CD4-positive, alpha-beta T cell (primary cell): Measurements from ENCODE around the gene AGAP1. TPM values are rescaled to one million over a fixed set of nuclear protein-coding genes. Genes with fewer than 3 reads are reported as not detected.

ENCODE experiments used
- ATAC-seq: fragments of 200-7000 bp; cut with Tn5 transposase; one replicate; pipeline ENCODE4 v1.10.0; 2022; ENCODE audit warnings: mild to moderate bottlenecking; ENCODE audit not compliant: poor library complexity
- CTCF ChIA-PET: fragments of 350-600 bp; sonication (Branson Sonifier 250); formaldehyde crosslinking; loops from one replicate; lab custom pipeline; 2021; ENCODE audit warnings: antibody characterized with exemption, inconsistent platforms; lab: Charles Lee
- POLR2A ChIA-PET: fragments of 350-600 bp; sonication (Branson Sonifier 250); formaldehyde crosslinking; loops from one replicate; lab custom pipeline; 2021; ENCODE audit warnings: antibody characterized with exemption, inconsistent platforms; lab: Charles Lee
- DNase-seq, 14 experiments: peaks; one replicate each; pipeline ENCODE4 v3.0.0-alpha.2; 2013 to 2020; ENCODE audit warnings: mixed read lengths in 2 of 14
- H3K27ac ChIP-seq, 2 donors: one replicate each; pipeline versions ENCODE4 v1.5.1 to v1.7.0; 2013; ENCODE audit warnings: low read length in 2 of 2, low read depth in 1 of 2, mild to moderate bottlenecking in 1 of 2
- H3K27me3 ChIP-seq, 2 experiments: 1 replicate in 1 of 2; 2 replicates in 1 of 2; pipeline versions ENCODE4 v1.6.1 to v1.7.0; 2013; ENCODE audit warnings: low read length in 2 of 2, control low read depth in 1 of 2, mild to moderate bottlenecking in 1 of 2, moderate library complexity in 1 of 2; ENCODE audit not compliant: insufficient read depth in 2 of 2, control insufficient read depth in 1 of 2
- H3K36me3 ChIP-seq: one replicate; pipeline ENCODE4 v1.6.1; 2013; ENCODE audit warnings: low read length, control low read depth; ENCODE audit not compliant: insufficient read depth
- H3K4me1 ChIP-seq: one replicate; pipeline ENCODE4 v1.6.1; 2013; ENCODE audit warnings: low read length, control low read depth; ENCODE audit not compliant: insufficient read depth
- H3K4me3 ChIP-seq: one replicate; pipeline ENCODE4 v1.5.1; 2013; ENCODE audit warnings: mild to moderate bottlenecking, low read length, moderate library complexity
- H3K9me3 ChIP-seq, 2 experiments: 1 replicate in 1 of 2; 2 replicates in 1 of 2; pipeline versions ENCODE4 v1.6.1 to v1.7.0; 2013; ENCODE audit warnings: low read length in 2 of 2, mild to moderate bottlenecking in 2 of 2, control low read depth in 1 of 2, moderate library complexity in 1 of 2; ENCODE audit not compliant: control insufficient read depth in 1 of 2, insufficient read depth in 1 of 2
- H3K27ac Mint-ChIP-seq: one replicate; pipeline ENCODE4 v1.8.0; 2020; ENCODE audit warnings: mixed read lengths
- H3K27me3 Mint-ChIP-seq: one replicate; pipeline ENCODE4 v1.8.0; 2021; ENCODE audit warnings: mixed read lengths
- H3K36me3 Mint-ChIP-seq: one replicate; pipeline ENCODE4 v1.8.0; 2021; ENCODE audit warnings: low read depth, mixed read lengths
- H3K4me1 Mint-ChIP-seq: one replicate; pipeline ENCODE4 v1.8.0; 2021; ENCODE audit warnings: low read depth, mixed read lengths
- H3K4me3 Mint-ChIP-seq: one replicate; pipeline ENCODE4 v1.8.0; 2020; ENCODE audit warnings: mild to moderate bottlenecking, mixed read lengths
- H3K9me3 Mint-ChIP-seq: one replicate; pipeline ENCODE4 v1.8.0; 2020; ENCODE audit warnings: mixed read lengths
- CTCF ChIP-seq: fragments of 200-600 bp; IDR thresholded peaks from one replicate; pipeline ENCODE4 v1.8.0; 2022; ENCODE audit warnings: antibody characterized with exemption, mild to moderate bottlenecking
- intact Hi-C, 2 experiments: fragments of 100-400 bp; cut with DNase I in 1 of 2; cut with micrococcal nuclease in 1 of 2; formaldehyde crosslinking; loops; one replicate each; pipeline versions ENCODE4 v1.15.1 to v1.9.0; 2023 to 2025; cut with DNase I, micrococcal nuclease
- total RNA-seq, 174 experiments: library from RNA in 2 of 174; stranded (reverse) in 2 of 174; gene quantifications; one replicate each; pipeline ENCODE4 v1.2.3 and lab custom pipeline; 2021 to 2026

Gene AGAP1
- total RNA-seq, 2 experiments from 2014 or later = 2.6 to 3.1 TPM

GRCh38 chr2:235752846-235753245 is 259.0 kb downstream of the AGAP1 start:
- ChIA-PET POLR2A (no interaction called here), CTCF (no interaction called here)
- peaks cover 0 to 3% of the 10 kb centered on the region in 2 experiments for H3K27me3 ChIP-seq

GRCh38 chr2:235754357-235755207 is 260.7 kb downstream of the AGAP1 start:
- Mint-ChIP-seq H3K4me1 (no peaks in the 10 kb centered on the region), H3K27me3 (peaks cover 17% of the 10 kb centered on the region), H3K4me3 (no peak overlapping the region), H3K9me3 (no peaks in the 10 kb centered on the region), H3K27ac (no peak overlapping the region), H3K36me3 (no peaks in the 10 kb centered on the region)
- Histone ChIP-seq H3K27ac (no peak overlapping the region), H3K36me3 (no peaks in the 10 kb centered on the region), H3K4me3 (no peak overlapping the region), H3K9me3 (no peaks in the 10 kb centered on the region), H3K27me3 (no peaks in the 10 kb centered on the region), H3K4me1 (no peaks in the 10 kb centered on the region)
- ChIA-PET CTCF (interaction anchor here (0.8 to 1.1 kb wide), 2 partner anchors 9 to 24 kb away, joined by 3 read pairs; no protein-coding TSS in a partner anchor), POLR2A (no interaction called here)
- ATAC-seq = no peak
- intact Hi-C loops = no loop called here
- TF ChIP-seq CTCF = no peak
- DNase-seq = no peak

More at GRCh38 chr2:235752846-235753245, 259.0 kb downstream of the AGAP1 start:
- Histone ChIP-seq H3K4me1 (no peaks in the 10 kb centered on the region), H3K9me3 (no peaks in the 10 kb centered on the region), H3K36me3 (no peaks in the 10 kb centered on the region), H3K4me3 (no peak overlapping the region), H3K27ac (no peak overlapping the region)
- Mint-ChIP-seq H3K36me3 (no peaks in the 10 kb centered on the region), H3K9me3 (no peaks in the 10 kb centered on the region), H3K4me1 (no peaks in the 10 kb centered on the region), H3K4me3 (no peak overlapping the region), H3K27ac (no peak overlapping the region), H3K27me3 (peaks cover 23% of the 10 kb centered on the region)
- intact Hi-C loops = no loop called here
- TF ChIP-seq CTCF = no peak
- DNase-seq = no peak
- no peak for ATAC-seq

- no peak for TF ChIP-seq CTCF
- intact Hi-C loops = no loop called here
- Histone ChIP-seq H3K36me3 (no peaks in the 10 kb centered on the region), H3K4me1 (no peaks in the 10 kb centered on the region), H3K27me3 (no peaks in the 10 kb centered on the region), H3K27ac (no peak overlapping the region), H3K9me3 (no peaks in the 10 kb centered on the region), H3K4me3 (no peak overlapping the region)
- DNase-seq = no peak
- no peaks in the 10 kb centered on the region for H3K4me1 Mint-ChIP-seq
- H3K36me3 Mint-ChIP-seq = no peaks in the 10 kb centered on the region
- H3K9me3 Mint-ChIP-seq = no peaks in the 10 kb centered on the region
- H3K27me3 Mint-ChIP-seq = peaks cover 9% of the 10 kb centered on the region
- no peak overlapping the region for H3K4me3 Mint-ChIP-seq
- ChIA-PET CTCF (no interaction called here), POLR2A (no interaction called here)
- H3K27ac Mint-ChIP-seq = no peak overlapping the region
- no peak for ATAC-seq
Observed at GRCh38 chr2:235756491-235756890, 262.6 kb downstream of the AGAP1 start.
